Caco-2 (cell line): Measurements from ENCODE around the gene BANP. TPM values are rescaled to one million over a fixed set of nuclear protein-coding genes. Genes with fewer than 3 reads are reported as not detected.

Experiments used
- BruUV-seq: library from RNA; stranded (reverse); fragments of 400-500 nt; replicated peaks from 2 replicates; lab custom pipeline; 2021; lab: Mats Ljungman, UMichigan
- CTCF ChIA-PET: fragments of 300-600 bp; sonication (Branson Sonifier 250); formaldehyde crosslinking; loops from one replicate; lab custom pipeline; 2022; ENCODE audit warnings: antibody characterized with exemption; lab: Charles Lee
- POLR2A ChIA-PET: fragments of 300-600 bp; sonication (Branson Sonifier 250); formaldehyde crosslinking; loops from one replicate; lab custom pipeline; 2022; ENCODE audit warnings: antibody characterized with exemption; lab: Charles Lee
- DNase-seq, 2 experiments: peaks; one replicate each; pipeline versions ENCODE4 v3.0.0 to v3.0.0-alpha.2; 2020 to 2022
- H3K27me3 ChIP-seq: replicated peaks from 2 replicates; pipeline ENCODE4 v1.6.0; 2011; ENCODE audit warnings: low read length; ENCODE audit not compliant: control insufficient read depth, insufficient read depth
- H3K36me3 ChIP-seq: 2 replicates; pipeline ENCODE4 v1.5.1; 2011; ENCODE audit warnings: low read length; ENCODE audit not compliant: control insufficient read depth, insufficient read depth
- H3K4me1 ChIP-seq: fragments of 250-450 bp; sonication (Bioruptor Pico); 2 replicates; pipeline ENCODE4 v1.5.1; 2020; ENCODE audit warnings: mild to moderate bottlenecking
- H3K4me3 ChIP-seq: 2 replicates; pipeline ENCODE4 v1.5.1; 2011; ENCODE audit warnings: low read depth, mild to moderate bottlenecking, control low read depth, low read length
- H3K9me3 ChIP-seq: fragments of 250-450 bp; sonication (Bioruptor Pico); 2 replicates; pipeline ENCODE4 v1.5.1; 2020; ENCODE audit warnings: mild to moderate bottlenecking, moderate library complexity
- H3K27ac Mint-ChIP-seq: one replicate; pipeline ENCODE4 v1.8.0; 2022; ENCODE audit warnings: mixed read lengths; ENCODE audit not compliant: unreplicated experiment
- H3K27me3 Mint-ChIP-seq: one replicate; pipeline ENCODE4 v1.8.0; 2022; ENCODE audit warnings: mixed read lengths; ENCODE audit not compliant: insufficient read depth, unreplicated experiment
- H3K36me3 Mint-ChIP-seq: one replicate; pipeline ENCODE4 v1.8.0; 2022; ENCODE audit warnings: mild to moderate bottlenecking, mixed read lengths; ENCODE audit not compliant: insufficient read depth, unreplicated experiment
- H3K4me1 Mint-ChIP-seq: one replicate; pipeline ENCODE4 v1.8.0; 2022; ENCODE audit warnings: low read depth, mixed read lengths; ENCODE audit not compliant: unreplicated experiment
- H3K4me3 Mint-ChIP-seq: one replicate; pipeline ENCODE4 v1.8.0; 2022; ENCODE audit warnings: mild to moderate bottlenecking, moderate library complexity, mixed read lengths; ENCODE audit not compliant: unreplicated experiment
- H3K9me3 Mint-ChIP-seq: one replicate; pipeline ENCODE4 v1.8.0; 2022; ENCODE audit warnings: mixed read lengths; ENCODE audit not compliant: unreplicated experiment
- intact Hi-C: fragments of 100-400 bp; cut with micrococcal nuclease; formaldehyde crosslinking; loops from one replicate; pipeline ENCODE4 v1.10.0; 2022; ENCODE audit not compliant: unreplicated experiment
- total RNA-seq: library from RNA; stranded (reverse); gene quantifications from 2 replicates; pipeline ENCODE4 v1.2.3, GENCODE V29; 2022
- TF ChIP-seq, protein P1 (sequence below), 2 experiments: fragments of 200-600 bp in 1 of 2; IDR thresholded peaks; 1 replicate in 1 of 2; 2 replicates in 1 of 2; pipeline versions ENCODE4 v1.5.1 to v1.8.0; 2011 to 2022; ENCODE audit warnings: antibody characterized with exemption in 1 of 2, control low read depth in 1 of 2, inconsistent platforms in 1 of 2, low read depth in 1 of 2, low read length in 1 of 2, mild to moderate bottlenecking in 1 of 2, moderate library complexity in 1 of 2; ENCODE audit not compliant: insufficient read depth in 1 of 2, severe bottlenecking in 1 of 2, unreplicated experiment in 1 of 2

Gene BANP
- total RNA-seq, 1 experiment from 2014 or later = 44.4 TPM

DNA sequence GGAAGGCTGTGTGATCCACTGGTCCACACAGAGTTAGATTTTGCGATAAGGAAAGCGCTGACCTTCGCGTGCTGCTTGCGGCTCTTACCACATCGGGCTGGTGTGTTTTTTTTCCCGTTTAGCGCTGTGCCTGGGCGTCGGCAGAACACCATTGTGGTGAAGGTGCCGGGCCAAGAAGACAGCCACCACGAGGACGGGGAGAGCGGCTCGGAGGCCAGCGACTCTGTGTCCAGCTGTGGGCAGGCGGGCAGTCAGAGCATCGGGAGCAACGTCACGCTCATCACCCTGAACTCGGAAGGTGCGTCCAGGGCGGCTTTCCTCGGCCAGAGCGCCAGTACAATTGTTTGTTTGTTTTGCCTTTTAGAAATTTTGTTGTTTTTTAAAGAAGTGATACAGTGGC, 54.7 kb downstream of the BANP start:
- no TSS peak for BruUV-seq
- H3K36me3 Mint-ChIP-seq = peaks cover 23% of the 10 kb centered on the region
- no peak overlapping the region for H3K27ac Mint-ChIP-seq

DNA sequence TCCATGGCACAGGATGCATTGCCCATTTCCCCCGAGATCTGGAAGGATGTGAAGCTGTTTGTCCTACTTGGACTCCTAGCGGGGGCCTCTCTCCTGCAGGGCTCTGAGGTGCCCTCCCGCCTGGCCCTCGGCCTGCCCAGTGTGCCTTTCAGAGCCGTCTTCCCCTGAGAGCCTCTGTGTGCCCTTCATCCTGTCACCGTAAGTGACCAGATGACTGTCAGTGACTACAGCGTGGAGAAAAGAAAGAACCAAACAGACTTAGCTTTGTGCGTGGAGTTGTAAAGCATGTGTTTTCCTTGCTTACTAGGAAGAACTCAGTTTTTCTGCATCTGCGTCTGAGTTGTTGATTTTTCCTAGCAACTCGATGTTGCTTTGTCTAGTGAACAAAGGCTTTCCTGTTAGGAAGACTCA, 56.1 kb downstream of the BANP start:
- no TSS peak for BruUV-seq
- intact Hi-C loops = no loop called here
- no peaks in the 10 kb centered on the region for H3K27me3 Mint-ChIP-seq
- no peak overlapping the region for H3K4me3 Mint-ChIP-seq
- TF ChIP-seq, protein P1, sequence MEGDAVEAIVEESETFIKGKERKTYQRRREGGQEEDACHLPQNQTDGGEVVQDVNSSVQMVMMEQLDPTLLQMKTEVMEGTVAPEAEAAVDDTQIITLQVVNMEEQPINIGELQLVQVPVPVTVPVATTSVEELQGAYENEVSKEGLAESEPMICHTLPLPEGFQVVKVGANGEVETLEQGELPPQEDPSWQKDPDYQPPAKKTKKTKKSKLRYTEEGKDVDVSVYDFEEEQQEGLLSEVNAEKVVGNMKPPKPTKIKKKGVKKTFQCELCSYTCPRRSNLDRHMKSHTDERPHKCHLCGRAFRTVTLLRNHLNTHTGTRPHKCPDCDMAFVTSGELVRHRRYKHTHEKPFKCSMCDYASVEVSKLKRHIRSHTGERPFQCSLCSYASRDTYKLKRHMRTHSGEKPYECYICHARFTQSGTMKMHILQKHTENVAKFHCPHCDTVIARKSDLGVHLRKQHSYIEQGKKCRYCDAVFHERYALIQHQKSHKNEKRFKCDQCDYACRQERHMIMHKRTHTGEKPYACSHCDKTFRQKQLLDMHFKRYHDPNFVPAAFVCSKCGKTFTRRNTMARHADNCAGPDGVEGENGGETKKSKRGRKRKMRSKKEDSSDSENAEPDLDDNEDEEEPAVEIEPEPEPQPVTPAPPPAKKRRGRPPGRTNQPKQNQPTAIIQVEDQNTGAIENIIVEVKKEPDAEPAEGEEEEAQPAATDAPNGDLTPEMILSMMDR (IDR thresholded peaks at IDR 0.05; ENCODE audit: insufficient read depth in 1 of 2, low read depth in 1 of 2, low read length in 1 of 2, severe bottlenecking in 1 of 2, unreplicated experiment in 1 of 2) = no peak
- DNase-seq = no peak
- CTCF ChIA-PET = no interaction called here
- Histone ChIP-seq H3K9me3 (no peaks in the 10 kb centered on the region), H3K4me1 (no peaks in the 10 kb centered on the region), H3K27me3 (no peaks in the 10 kb centered on the region), H3K36me3 (peaks cover 1% of the 10 kb centered on the region; the same call in 1 of the 2 replicates), H3K4me3 (no peak overlapping the region)
- peaks cover 23% of the 10 kb centered on the region for H3K36me3 Mint-ChIP-seq
- H3K9me3 Mint-ChIP-seq = no peaks in the 10 kb centered on the region
- H3K27ac Mint-ChIP-seq = no peak overlapping the region
- H3K4me1 Mint-ChIP-seq = no peaks in the 10 kb centered on the region
- POLR2A ChIA-PET = no interaction called here

More for the DNA sequence above, 54.7 kb downstream of the BANP start:
- TF ChIP-seq, protein P1 (IDR thresholded peaks at IDR 0.05; ENCODE audit: insufficient read depth in 1 of 2, low read depth in 1 of 2, low read length in 1 of 2, severe bottlenecking in 1 of 2, unreplicated experiment in 1 of 2) = no peak
- no peaks in the 10 kb centered on the region for H3K4me1 Mint-ChIP-seq
- Histone ChIP-seq H3K27me3 (no peaks in the 10 kb centered on the region), H3K36me3 (peaks cover 1% of the 10 kb centered on the region; the same call in 1 of the 2 replicates), H3K9me3 (no peaks in the 10 kb centered on the region), H3K4me1 (no peaks in the 10 kb centered on the region), H3K4me3 (no peak overlapping the region)
- H3K4me3 Mint-ChIP-seq = no peak overlapping the region
- H3K9me3 Mint-ChIP-seq = no peaks in the 10 kb centered on the region
- H3K27me3 Mint-ChIP-seq = no peaks in the 10 kb centered on the region
- POLR2A ChIA-PET = no interaction called here
- DNase-seq = no peak
- CTCF ChIA-PET = no interaction called here
- intact Hi-C loops = no loop called here

DNA sequence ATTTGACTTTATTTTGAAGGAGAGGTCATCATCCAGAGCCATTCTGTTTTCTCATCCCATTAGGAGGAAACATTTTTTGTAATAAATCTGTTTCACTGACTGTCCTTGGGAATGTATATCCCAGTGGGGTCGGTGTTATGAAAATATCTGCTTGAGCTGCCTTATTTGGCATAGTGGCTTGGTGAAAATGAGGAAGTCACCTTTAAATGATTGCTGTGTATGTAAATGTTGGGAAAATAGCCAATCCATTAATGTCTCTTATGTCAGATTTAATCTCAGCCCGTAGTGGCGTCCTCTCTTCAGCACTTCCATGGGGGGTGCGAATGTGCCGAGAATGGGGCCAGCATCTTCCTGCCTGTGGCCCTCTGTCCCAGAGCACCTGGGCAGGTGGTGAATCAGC, 57.6 kb downstream of the BANP start:
- Histone ChIP-seq H3K4me3 (no peak overlapping the region), H3K36me3 (peaks cover 1% of the 10 kb centered on the region; the same call in 1 of the 2 replicates), H3K27me3 (no peaks in the 10 kb centered on the region), H3K4me1 (no peaks in the 10 kb centered on the region), H3K9me3 (no peaks in the 10 kb centered on the region)
- Mint-ChIP-seq H3K4me1 (no peaks in the 10 kb centered on the region), H3K36me3 (peaks cover 23% of the 10 kb centered on the region), H3K9me3 (no peaks in the 10 kb centered on the region), H3K4me3 (no peak overlapping the region), H3K27ac (no peak overlapping the region), H3K27me3 (no peaks in the 10 kb centered on the region)
- intact Hi-C loops = no loop called here
- TF ChIP-seq, protein P1 (IDR thresholded peaks at IDR 0.05; ENCODE audit: insufficient read depth in 1 of 2, low read depth in 1 of 2, low read length in 1 of 2, severe bottlenecking in 1 of 2, unreplicated experiment in 1 of 2) = no peak
- no TSS peak for BruUV-seq
- DNase-seq = no peak
- ChIA-PET POLR2A (no interaction called here), CTCF (no interaction called here)
